PFSK-1 (cell line): Measurements from ENCODE around the gene UBASH3A.

ENCODE experiments used
- FOXP2 ChIP-seq: optimal IDR thresholded peaks from 2 replicates; pipeline ENCODE3; 2011; ENCODE audit warnings: borderline replicate concordance, control low read depth, inconsistent platforms; ENCODE audit not compliant: insufficient read depth; ENCODE audit errors: extremely low read length, extremely low read depth
- POLR2AphosphoS5 ChIP-seq: IDR thresholded peaks from 2 replicates; pipeline ENCODE4 v1.6.1; 2012; ENCODE audit warnings: low read depth, mild to moderate bottlenecking, control low read depth, low read length, moderate library complexity
- REST ChIP-seq, 2 experiments: IDR thresholded peaks; 2 replicates each; pipeline versions ENCODE4 v1.6.1 to v1.8.0; 2011 to 2012; ENCODE audit warnings: low read depth in 2 of 2, low read length in 2 of 2, control low read depth in 1 of 2, inconsistent platforms in 1 of 2, mild to moderate bottlenecking in 1 of 2, moderate library complexity in 1 of 2; ENCODE audit not compliant: insufficient read depth in 1 of 2
- SIN3A ChIP-seq: IDR thresholded peaks from 2 replicates; pipeline ENCODE4 v1.6.1; 2012; ENCODE audit warnings: mild to moderate bottlenecking, low read length, moderate library complexity, borderline replicate concordance; ENCODE audit not compliant: insufficient read depth
- TAF1 ChIP-seq: IDR thresholded peaks from 2 replicates; pipeline ENCODE4 v1.6.1; 2012; ENCODE audit warnings: low read length, control low read depth, borderline replicate concordance; ENCODE audit not compliant: insufficient read depth

UBASH3A gene

GRCh38 chr21:42463861-42464515 is 60.3 kb downstream of the UBASH3A start:
- no peak for TF ChIP-seq REST (IDR thresholded peaks at IDR 0.05; ENCODE audit: insufficient read depth in 1 of 2, low read depth in 2 of 2, low read length in 2 of 2)
- TF ChIP-seq SIN3A: no peak
- TF ChIP-seq TAF1: no peak
- TF ChIP-seq POLR2AphosphoS5: no peak
- TF ChIP-seq FOXP2: no peak

- TF ChIP-seq FOXP2 (no peak), TAF1 (no peak), REST (IDR thresholded peaks at IDR 0.05; ENCODE audit: insufficient read depth in 1 of 2, low read depth in 2 of 2, low read length in 2 of 2) (no peak), SIN3A (no peak), POLR2AphosphoS5 (no peak)
Measured at GRCh38 chr21:42465008-42465802, 61.5 kb downstream of the UBASH3A start.

GRCh38 chr21:42465803-42466127 is 62.1 kb downstream of the UBASH3A start:
- TF ChIP-seq REST (IDR thresholded peaks at IDR 0.05; ENCODE audit: insufficient read depth in 1 of 2, low read depth in 2 of 2, low read length in 2 of 2): no peak
- no peak for TF ChIP-seq SIN3A
- TF ChIP-seq POLR2AphosphoS5: no peak
- TF ChIP-seq FOXP2: no peak
- no peak for TF ChIP-seq TAF1

GRCh38 chr21:42466700-42467099 is 63.0 kb downstream of the UBASH3A start:
- TF ChIP-seq FOXP2 (no peak), REST (IDR thresholded peaks at IDR 0.05; ENCODE audit: insufficient read depth in 1 of 2, low read depth in 2 of 2, low read length in 2 of 2) (no peak), POLR2AphosphoS5 (no peak), SIN3A (no peak), TAF1 (no peak)
